ENCODE measurements around the gene HYAL2. TPM values are rescaled to one million over a fixed set of nuclear protein-coding genes. Genes with fewer than 3 reads are reported as not detected.
"Not testable (repeated sequence)": the region's sequence is repeated elsewhere in the genome, so short reads cannot be mapped to it uniquely, and the experiment has no call there.

The HYAL2 gene
- total and polyA plus RNA-seq, 4 donors, result 19.5 to 57.6 (median 33.2) TPM

GRCh38 chr3:50314816-50315215 is 7.7 kb downstream of the HYAL2 start:
- TF ChIP-seq RXRA (IDR thresholded peaks at IDR 0.05) (no peak), FOXA1 (IDR thresholded peaks at IDR 0.05) (no peak), ATF3 (IDR thresholded peaks at IDR 0.05) (no peak), TAF1 (conservative IDR thresholded peaks at IDR 0.05) (no peak), HNF4A (conservative IDR thresholded peaks at IDR 0.05) (no peak), YY1 (IDR thresholded peaks at IDR 0.05) (no peak), JUND (IDR thresholded peaks at IDR 0.05) (no peak)
- Histone ChIP-seq H3K4me3 (ENCODE audit: low read depth in 1 of 3, low read length in 3 of 3) (no peak overlapping the region), H3K36me3 (ENCODE audit: control insufficient read depth in 4 of 4, insufficient read depth in 3 of 4, low read depth in 1 of 4, low read length in 3 of 4) (peaks cover 0 to 10% (median 2%) of the 10 kb centered on the region in 4 donors), H3K27ac (ENCODE audit: low read depth in 1 of 2, low read length in 2 of 2) (no peak overlapping the region), H3K4me1 (ENCODE audit: control insufficient read depth in 4 of 4, insufficient read depth in 4 of 4, low read length in 3 of 4) (peaks cover 9 to 24% (median 20%) of the 10 kb centered on the region in 4 donors), H3K9ac (ENCODE audit: low read depth in 1 of 2, low read length in 2 of 2) (no peak overlapping the region), H3K9me3 (ENCODE audit: control insufficient read depth in 4 of 4, low read length in 3 of 4) (no peaks in the 10 kb centered on the region), H3K27me3 (ENCODE audit: control insufficient read depth in 4 of 4, insufficient read depth in 4 of 4, low read length in 3 of 4) (no peaks in the 10 kb centered on the region)
- DNase-seq (ENCODE audit: low spot score), result no peak
- WGBS, result 98% methylated on average over 4 of the region's 4 CpGs

- Histone ChIP-seq H3K9me3 (ENCODE audit: control insufficient read depth in 4 of 4, low read length in 3 of 4) (no peaks in the 10 kb centered on the region), H3K9ac (ENCODE audit: low read depth in 1 of 2, low read length in 2 of 2) (no peak overlapping the region), H3K27me3 (ENCODE audit: control insufficient read depth in 4 of 4, insufficient read depth in 4 of 4, low read length in 3 of 4) (no peaks in the 10 kb centered on the region), H3K27ac (ENCODE audit: low read depth in 1 of 2, low read length in 2 of 2) (no peak overlapping the region), H3K4me1 (ENCODE audit: control insufficient read depth in 4 of 4, insufficient read depth in 4 of 4, low read length in 3 of 4) (peaks cover 8 to 24% (median 20%) of the 10 kb centered on the region in 4 donors), H3K36me3 (ENCODE audit: control insufficient read depth in 4 of 4, insufficient read depth in 3 of 4, low read depth in 1 of 4, low read length in 3 of 4) (peaks cover 0 to 10% (median 2%) of the 10 kb centered on the region in 4 donors), H3K4me3 (ENCODE audit: low read depth in 1 of 3, low read length in 3 of 3) (no peak overlapping the region)
- no peak for DNase-seq (ENCODE audit: low spot score)
- 82% methylated on average over 3 of the region's 3 CpGs for WGBS
- TF ChIP-seq RAD21 (IDR thresholded peaks at IDR 0.05) (no peak), HNF4A (conservative IDR thresholded peaks at IDR 0.05) (no peak), TAF1 (conservative IDR thresholded peaks at IDR 0.05) (no peak), FOXA1 (IDR thresholded peaks at IDR 0.05) (no peak), YY1 (IDR thresholded peaks at IDR 0.05) (no peak), SP1 (IDR thresholded peaks at IDR 0.05) (no peak), ZBTB33 (IDR thresholded peaks at IDR 0.05) (no peak), RXRA (IDR thresholded peaks at IDR 0.05) (no peak), ATF3 (IDR thresholded peaks at IDR 0.05) (no peak), MAX (IDR thresholded peaks at IDR 0.05) (no peak), HNF4G (IDR thresholded peaks at IDR 0.05) (no peak), GABPA (IDR thresholded peaks at IDR 0.05 in 1 of 2, conservative IDR thresholded peaks at IDR 0.05 in 1 of 2) (no peak), NR2F2 (IDR thresholded peaks at IDR 0.05) (no peak), JUND (IDR thresholded peaks at IDR 0.05) (no peak), EGR1 (IDR thresholded peaks at IDR 0.05; ENCODE audit: low read depth in 2 of 2) (no peak), FOXA2 (IDR thresholded peaks at IDR 0.05) (no peak), REST (IDR thresholded peaks at IDR 0.05) (no peak)
Observed at GRCh38 chr3:50314342-50314741, 8.2 kb downstream of the HYAL2 start.

GRCh38 chr3:50312041-50312440 is 10.5 kb downstream of the HYAL2 start:
- H3K9ac ChIP-seq (ENCODE audit: low read depth in 1 of 2, low read length in 2 of 2); H3K9me3 ChIP-seq (ENCODE audit: control insufficient read depth in 4 of 4, low read length in 3 of 4); H3K36me3 ChIP-seq (ENCODE audit: control insufficient read depth in 4 of 4, insufficient read depth in 3 of 4, low read depth in 1 of 4, low read length in 3 of 4); H3K27me3 ChIP-seq (ENCODE audit: control insufficient read depth in 4 of 4, insufficient read depth in 4 of 4, low read length in 3 of 4); H3K27ac ChIP-seq (ENCODE audit: low read depth in 1 of 2, low read length in 2 of 2); DNase-seq (ENCODE audit: low spot score); H3K4me3 ChIP-seq (ENCODE audit: low read depth in 1 of 3, low read length in 3 of 3): not testable (repeated sequence)
- WGBS, result 94% methylated on average over 32 of the region's 32 CpGs
- peaks cover 6 to 11% (median 9%) of the 10 kb centered on the region in 4 donors for H3K4me1 ChIP-seq (ENCODE audit: control insufficient read depth in 4 of 4, insufficient read depth in 4 of 4, low read length in 3 of 4)

All from liver (tissue), 9 donors.